IMR-90 (cell line): ENCODE data around the gene MTERF1. TPM values are rescaled to one million over a fixed set of nuclear protein-coding genes. Genes with fewer than 3 reads are reported as not detected.

Experiments
- ATAC-seq: fragments of 200-7000 bp; cut with Tn5 transposase; 2 replicates; pipeline ENCODE4 v1.9.1; 2020; ENCODE audit warnings: low read depth, mild to moderate bottlenecking, moderate library complexity
- BruUV-seq: library from RNA; stranded (reverse); fragments of 400-500 nt; replicated peaks from 2 replicates; lab custom pipeline; 2021; lab: Mats Ljungman, UMichigan
- CTCF ChIA-PET: fragments of 300-600 bp; formaldehyde crosslinking; extraction: SDS; loops from one replicate; lab custom pipeline; 2021; ENCODE audit warnings: antibody characterized with exemption; lab: Yijun Ruan, JAX
- POLR2A ChIA-PET: fragments of 300-600 bp; sonication (Branson Sonifier 250); formaldehyde crosslinking; loops from one replicate; lab custom pipeline; 2022; ENCODE audit warnings: antibody characterized with exemption; ENCODE audit not compliant: unreplicated experiment; lab: Charles Lee
- DNase-seq: peaks from one replicate; pipeline ENCODE4 v3.0.0; 2013
- H2AFZ ChIP-seq: replicated peaks from 2 replicates; pipeline ENCODE3; 2013; ENCODE audit warnings: low read length, mild to moderate bottlenecking; ENCODE audit not compliant: poor library complexity
- H2AK5ac ChIP-seq: 2 replicates; pipeline ENCODE4 v1.6.1; 2013; ENCODE audit warnings: low read depth, low read length, inconsistent platforms
- H2AK9ac ChIP-seq: replicated peaks from 2 replicates; pipeline ENCODE3; 2013; ENCODE audit warnings: mild to moderate bottlenecking, low read depth, low read length, moderate library complexity; ENCODE audit not compliant: poor library complexity
- H2BK120ac ChIP-seq: 2 replicates; pipeline ENCODE4 v1.6.1; 2013; ENCODE audit warnings: low read depth, low read length, inconsistent platforms
- H2BK15ac ChIP-seq: 3 replicates; pipeline ENCODE4 v1.6.1; 2013; ENCODE audit warnings: low read depth, low read length, inconsistent platforms
- H2BK20ac ChIP-seq: 2 replicates; pipeline ENCODE4 v1.6.1; 2013; ENCODE audit warnings: low read depth, mild to moderate bottlenecking, inconsistent platforms, low read length, moderate library complexity
- H2BK5ac ChIP-seq: 2 replicates; pipeline ENCODE4 v1.6.1; 2013; ENCODE audit warnings: mild to moderate bottlenecking, low read depth, low read length, inconsistent platforms; ENCODE audit not compliant: poor library complexity, severe bottlenecking
- H3K14ac ChIP-seq: replicated peaks from 2 replicates; pipeline ENCODE4 v1.6.1; 2013; ENCODE audit warnings: low read depth, low read length, inconsistent platforms
- H3K18ac ChIP-seq: 2 replicates; pipeline ENCODE4 v1.6.1; 2013; ENCODE audit warnings: low read depth, low read length, control low read depth
- H3K23ac ChIP-seq: 2 replicates; pipeline ENCODE4 v1.6.1; 2013; ENCODE audit warnings: low read depth, low read length, inconsistent platforms
- H3K27ac ChIP-seq: 2 replicates; pipeline ENCODE4 v1.5.1; 2013; ENCODE audit warnings: mild to moderate bottlenecking, control low read depth, low read length; ENCODE audit not compliant: insufficient read depth
- H3K27me3 ChIP-seq: 2 replicates; pipeline ENCODE4 v1.6.1; 2013; ENCODE audit warnings: low read length; ENCODE audit not compliant: control insufficient read depth, insufficient read depth
- H3K36me3 ChIP-seq: 2 replicates; pipeline ENCODE4 v1.6.1; 2013; ENCODE audit warnings: low read length, mixed read lengths; ENCODE audit not compliant: control insufficient read depth, insufficient read depth
- H3K4ac ChIP-seq: 2 replicates; pipeline ENCODE4 v1.6.1; 2013; ENCODE audit warnings: low read depth, low read length, inconsistent platforms
- H3K4me1 ChIP-seq: 2 replicates; pipeline ENCODE4 v1.6.1; 2013; ENCODE audit warnings: low read length, mixed read lengths; ENCODE audit not compliant: control insufficient read depth, insufficient read depth
- H3K4me2 ChIP-seq: 2 replicates; pipeline ENCODE4 v1.6.1; 2013; ENCODE audit warnings: low read depth, mild to moderate bottlenecking, control low read depth, low read length, moderate library complexity
- H3K4me3 ChIP-seq: 2 replicates; pipeline ENCODE4 v1.5.1; 2013; ENCODE audit warnings: low read depth, mild to moderate bottlenecking, control low read depth, low read length, moderate library complexity; ENCODE audit not compliant: insufficient read depth
- H3K56ac ChIP-seq: 2 replicates; pipeline ENCODE4 v1.6.1; 2013; ENCODE audit warnings: low read length, inconsistent platforms; ENCODE audit not compliant: insufficient read depth; ENCODE audit errors: extremely low read depth
- H3K79me1 ChIP-seq, 2 experiments: 2 replicates each; pipeline ENCODE4 v1.6.1; 2013; ENCODE audit warnings: low read length in 2 of 2, inconsistent platforms in 1 of 2, low read depth in 1 of 2
- H3K9ac ChIP-seq: 2 replicates; pipeline ENCODE4 v1.6.1; 2013; ENCODE audit warnings: low read depth, low read length, control low read depth
- H3K9me1 ChIP-seq: 2 replicates; pipeline ENCODE4 v1.6.1; 2013; ENCODE audit warnings: low read length, inconsistent platforms; ENCODE audit not compliant: insufficient read depth
- H3K9me3 ChIP-seq: 2 replicates; pipeline ENCODE4 v1.6.1; 2013; ENCODE audit warnings: low read length; ENCODE audit not compliant: control insufficient read depth, insufficient read depth
- H4K20me1 ChIP-seq: 2 replicates; pipeline ENCODE4 v1.6.1; 2013; ENCODE audit warnings: low read length, inconsistent platforms; ENCODE audit not compliant: insufficient read depth
- H4K5ac ChIP-seq: 2 replicates; pipeline ENCODE4 v1.6.1; 2013; ENCODE audit warnings: mild to moderate bottlenecking, low read depth, low read length, control low read depth
- H4K8ac ChIP-seq, 2 experiments: 2 replicates each; pipeline ENCODE4 v1.6.1; 2013; ENCODE audit warnings: low read depth in 2 of 2, low read length in 2 of 2, control low read depth in 1 of 2, inconsistent platforms in 1 of 2
- H4K91ac ChIP-seq: 2 replicates; pipeline ENCODE4 v1.6.1; 2013; ENCODE audit warnings: low read depth, low read length, inconsistent platforms; ENCODE audit not compliant: insufficient read depth
- MAFK ChIP-seq: IDR thresholded peaks from 2 replicates; pipeline ENCODE4 v1.6.1; 2012; ENCODE audit warnings: low read depth, low read length, improper control_type of control experiment
- MAZ ChIP-seq: IDR thresholded peaks from 2 replicates; pipeline ENCODE4 v1.6.1; 2012; ENCODE audit warnings: low read depth, mild to moderate bottlenecking, low read length, improper control_type of control experiment, moderate library complexity, borderline replicate concordance
- MXI1 ChIP-seq: IDR thresholded peaks from 2 replicates; pipeline ENCODE4 v1.6.1; 2012; ENCODE audit warnings: low read depth, mild to moderate bottlenecking, low read length, moderate library complexity, borderline replicate concordance
- NFE2L2 ChIP-seq: fragments of 150-350 bp; IDR thresholded peaks from 2 replicates; pipeline ENCODE4 v1.6.1; 2016; ENCODE audit warnings: low read depth, mild to moderate bottlenecking, low read length
- POLR2A ChIP-seq: IDR thresholded peaks from 2 replicates; pipeline ENCODE4 v1.6.1; 2012; ENCODE audit warnings: mild to moderate bottlenecking, low read depth, low read length
- SMC3 ChIP-seq: fragments of 150-350 bp; IDR thresholded peaks from 2 replicates; pipeline ENCODE4 v1.6.1; 2016; ENCODE audit warnings: low read depth, mild to moderate bottlenecking, antibody characterized with exemption, low read length, moderate library complexity
- USF2 ChIP-seq: fragments of 150-350 bp; IDR thresholded peaks from 2 replicates; pipeline ENCODE4 v1.6.1; 2017; ENCODE audit warnings: mild to moderate bottlenecking, antibody characterized with exemption, low read length, low read depth
- WGBS, 2 experiments: methylation state at CpG; one replicate each; pipeline versions ENCODE4 v1.1.5 to v1.1.7; 2013; ENCODE audit warnings: missing lambda C conversion rate in 2 of 2; ENCODE audit not compliant: insufficient read length in 1 of 2; ENCODE audit errors: extremely low coverage in 2 of 2; 5-methylcytosine and 5-hydroxymethylcytosine counted together
- dilution Hi-C: fragments of 300-500 bp; cut with HindIII; formaldehyde crosslinking; loops from one replicate; pipeline ENCODE4 v1.14.3; 2018; ENCODE audit warnings: low sequenced_read_pairs; ENCODE audit not compliant: unreplicated experiment
- in situ Hi-C: fragments of 300-500 bp; cut with MboI; formaldehyde crosslinking; loops from 3 replicates; pipeline ENCODE4 v1.14.3; 2019; ENCODE audit warnings: low sequenced_read_pairs, inconsistent platforms, mixed read lengths
- intact Hi-C: fragments of 100-400 bp; cut with micrococcal nuclease; formaldehyde crosslinking; loops from 2 replicates; pipeline ENCODE4 v1.10.0; 2022
- polyA plus RNA-seq, 3 experiments: library from polyadenylated mRNA; depleted of rRNA; stranded (reverse); fragments of >200 nt; gene quantifications; 2 replicates each; pipeline ENCODE4 v1.2.3, GENCODE V29; 2012; ENCODE audit warnings: low replicate concordance in 1 of 3
- total RNA-seq: library from RNA; depleted of rRNA; stranded (reverse); fragments of >200 nt; gene quantifications from 2 replicates; pipeline ENCODE4 v1.2.3, GENCODE V29; 2012
- TF ChIP-seq, protein P1 (sequence below): fragments of 150-350 bp; IDR thresholded peaks from 2 replicates; pipeline ENCODE4 v1.6.1; 2016; ENCODE audit warnings: low read depth, mild to moderate bottlenecking, low read length, moderate library complexity, borderline replicate concordance

The MTERF1 gene
- total and polyA plus RNA-seq, 2 of the 4 experiments (the other 2 are of a cell fraction): 7.0 to 7.3 TPM

GRCh38 chr7:91864070-91864469 is 16.4 kb downstream of the MTERF1 start:
- dilution Hi-C loops (no loop called here), intact Hi-C loops (no loop called here), in situ Hi-C loops (no loop called here)
- no peak for TF ChIP-seq MXI1
- TF ChIP-seq NFE2L2: no peak
- peak; percentile 72 for TF ChIP-seq MAFK
- no peak for TF ChIP-seq POLR2A
- TF ChIP-seq SMC3: no peak
- TF ChIP-seq USF2: no peak
- no peak for TF ChIP-seq MAZ
- TF ChIP-seq, protein P1, sequence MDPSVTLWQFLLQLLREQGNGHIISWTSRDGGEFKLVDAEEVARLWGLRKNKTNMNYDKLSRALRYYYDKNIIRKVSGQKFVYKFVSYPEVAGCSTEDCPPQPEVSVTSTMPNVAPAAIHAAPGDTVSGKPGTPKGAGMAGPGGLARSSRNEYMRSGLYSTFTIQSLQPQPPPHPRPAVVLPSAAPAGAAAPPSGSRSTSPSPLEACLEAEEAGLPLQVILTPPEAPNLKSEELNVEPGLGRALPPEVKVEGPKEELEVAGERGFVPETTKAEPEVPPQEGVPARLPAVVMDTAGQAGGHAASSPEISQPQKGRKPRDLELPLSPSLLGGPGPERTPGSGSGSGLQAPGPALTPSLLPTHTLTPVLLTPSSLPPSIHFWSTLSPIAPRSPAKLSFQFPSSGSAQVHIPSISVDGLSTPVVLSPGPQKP: no peak
- H3K14ac ChIP-seq: no peak overlapping the region
- no peak overlapping the region for H4K8ac ChIP-seq
- H2BK20ac ChIP-seq: no peak overlapping the region
- H4K5ac ChIP-seq: no peak overlapping the region
- no peak overlapping the region for H3K23ac ChIP-seq
- peaks cover 0 to 3% of the 10 kb centered on the region in 2 experiments; a peak in 2 of 4 replicates for H3K79me1 ChIP-seq
- no peak overlapping the region for H3K4me3 ChIP-seq
- BruUV-seq: no TSS peak
- no peak overlapping the region for H2AK9ac ChIP-seq
- no peak overlapping the region for H2BK120ac ChIP-seq
- no peaks in the 10 kb centered on the region for H3K9me3 ChIP-seq
- H3K9ac ChIP-seq: no peak overlapping the region
- H3K36me3 ChIP-seq: peaks cover 3% of the 10 kb centered on the region; the same call in 1 of the 2 replicates
- H3K4ac ChIP-seq: no peak overlapping the region
- ChIA-PET POLR2A (no interaction called here), CTCF (interaction anchor here (0.9 kb wide), 1 partner anchor 12 kb away, joined by 3 read pairs; no protein-coding TSS in a partner anchor)
- H3K27ac ChIP-seq: no peak overlapping the region
- no peak overlapping the region for H2AK5ac ChIP-seq
- DNase-seq (no peak), ATAC-seq (no peak)
- no peaks in the 10 kb centered on the region for H3K4me1 ChIP-seq
- H3K27me3 ChIP-seq: no peaks in the 10 kb centered on the region
- H4K20me1 ChIP-seq: no peaks in the 10 kb centered on the region
- WGBS, 2 experiments: no CpG with 5 or more reads among the region's 6 CpGs
- H4K91ac ChIP-seq: no peak overlapping the region
- no peak overlapping the region for H3K4me2 ChIP-seq
- H2BK15ac ChIP-seq: no peak overlapping the region
- H3K18ac ChIP-seq: no peak overlapping the region
- H2BK5ac ChIP-seq: no peak overlapping the region
- H3K9me1 ChIP-seq: no peaks in the 10 kb centered on the region; the same call in 1 of the 2 replicates
- H2AFZ ChIP-seq: no peak overlapping the region
- no peak overlapping the region for H3K56ac ChIP-seq
